ENCODE results near the gene LRRTM4.

DNA sequence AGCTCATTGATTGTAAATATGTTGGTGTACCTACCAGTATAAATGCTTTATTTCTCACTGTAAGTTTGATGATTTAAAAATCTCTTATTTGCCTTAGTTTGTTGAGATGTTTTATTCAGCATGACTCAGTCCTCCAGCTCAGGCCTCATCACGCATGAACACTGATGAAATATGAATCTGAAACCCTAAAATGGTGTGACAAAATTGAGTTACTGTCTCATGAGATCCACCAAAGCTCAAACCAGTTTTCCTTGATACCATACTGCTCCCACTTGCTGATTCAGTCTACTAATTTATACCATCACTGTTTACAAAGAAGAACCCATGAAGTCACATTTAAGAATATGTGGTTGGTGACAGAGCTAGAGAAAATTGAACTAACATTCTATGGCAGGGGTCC is 524.9 kb downstream of the LRRTM4 start:
- TF ChIP-seq, protein P1, sequence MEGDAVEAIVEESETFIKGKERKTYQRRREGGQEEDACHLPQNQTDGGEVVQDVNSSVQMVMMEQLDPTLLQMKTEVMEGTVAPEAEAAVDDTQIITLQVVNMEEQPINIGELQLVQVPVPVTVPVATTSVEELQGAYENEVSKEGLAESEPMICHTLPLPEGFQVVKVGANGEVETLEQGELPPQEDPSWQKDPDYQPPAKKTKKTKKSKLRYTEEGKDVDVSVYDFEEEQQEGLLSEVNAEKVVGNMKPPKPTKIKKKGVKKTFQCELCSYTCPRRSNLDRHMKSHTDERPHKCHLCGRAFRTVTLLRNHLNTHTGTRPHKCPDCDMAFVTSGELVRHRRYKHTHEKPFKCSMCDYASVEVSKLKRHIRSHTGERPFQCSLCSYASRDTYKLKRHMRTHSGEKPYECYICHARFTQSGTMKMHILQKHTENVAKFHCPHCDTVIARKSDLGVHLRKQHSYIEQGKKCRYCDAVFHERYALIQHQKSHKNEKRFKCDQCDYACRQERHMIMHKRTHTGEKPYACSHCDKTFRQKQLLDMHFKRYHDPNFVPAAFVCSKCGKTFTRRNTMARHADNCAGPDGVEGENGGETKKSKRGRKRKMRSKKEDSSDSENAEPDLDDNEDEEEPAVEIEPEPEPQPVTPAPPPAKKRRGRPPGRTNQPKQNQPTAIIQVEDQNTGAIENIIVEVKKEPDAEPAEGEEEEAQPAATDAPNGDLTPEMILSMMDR (conservative IDR thresholded peaks at IDR 0.05; ENCODE audit: low read length), result no peak
- no peak for TF ChIP-seq EZH2phosphoT487 (IDR thresholded peaks at IDR 0.05; ENCODE audit: borderline replicate concordance, low read depth, low read length)
